Measurements from ENCODE around the gene EPOP.
"Not testable (repeated sequence)": the region's sequence is repeated elsewhere in the genome, so short reads cannot be mapped to it uniquely, and the experiment has no call there.

Gene EPOP

DNA sequence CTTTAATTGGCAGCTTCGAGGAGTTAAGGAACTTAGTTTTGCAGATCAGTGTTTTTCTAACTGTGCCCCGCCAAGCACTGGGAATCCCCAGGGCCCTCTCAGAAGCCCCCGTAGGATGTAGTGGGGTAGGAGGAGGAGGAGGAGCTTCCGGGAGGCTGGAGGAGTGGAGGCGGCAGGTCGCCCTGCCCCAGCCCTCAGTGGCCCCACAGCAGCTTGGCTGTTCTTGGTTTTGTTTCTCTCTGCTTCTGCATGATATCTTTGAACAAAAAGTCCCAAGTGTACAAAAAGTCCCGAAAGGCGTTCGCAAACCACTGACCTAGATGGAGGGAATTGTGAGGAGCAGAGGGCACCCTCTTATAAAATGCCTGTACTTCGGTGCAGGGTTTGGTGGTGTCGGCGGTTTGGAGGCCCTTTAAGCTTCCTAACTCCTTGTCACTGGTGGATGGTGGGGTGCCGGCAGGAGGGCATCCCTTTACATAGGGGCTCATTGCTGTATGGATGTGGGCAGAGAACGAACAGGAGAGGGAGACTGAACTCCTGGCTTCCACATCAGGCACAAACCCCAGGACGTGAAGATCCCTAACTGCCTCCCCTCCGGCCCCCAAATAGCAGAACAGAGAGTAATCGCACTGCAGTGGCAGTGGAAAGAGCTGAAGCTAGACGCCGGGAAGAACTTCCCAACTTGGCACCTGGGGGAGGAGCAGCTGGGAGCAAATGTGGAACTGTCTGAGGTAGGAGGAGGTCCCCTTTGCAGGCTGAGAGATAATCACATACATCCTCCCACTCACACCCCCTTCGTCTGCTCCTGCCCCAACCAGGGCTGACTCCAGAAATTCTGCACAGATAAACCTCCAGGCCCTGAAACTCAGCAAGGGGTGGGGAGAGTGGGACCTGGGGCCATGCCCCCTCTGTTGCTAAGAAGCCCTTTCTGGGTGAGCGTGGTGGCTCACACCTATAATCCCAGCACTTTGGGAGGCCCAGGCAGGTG is 20.1 kb downstream of the EPOP start:
- FAIRE-seq: no peak

DNA sequence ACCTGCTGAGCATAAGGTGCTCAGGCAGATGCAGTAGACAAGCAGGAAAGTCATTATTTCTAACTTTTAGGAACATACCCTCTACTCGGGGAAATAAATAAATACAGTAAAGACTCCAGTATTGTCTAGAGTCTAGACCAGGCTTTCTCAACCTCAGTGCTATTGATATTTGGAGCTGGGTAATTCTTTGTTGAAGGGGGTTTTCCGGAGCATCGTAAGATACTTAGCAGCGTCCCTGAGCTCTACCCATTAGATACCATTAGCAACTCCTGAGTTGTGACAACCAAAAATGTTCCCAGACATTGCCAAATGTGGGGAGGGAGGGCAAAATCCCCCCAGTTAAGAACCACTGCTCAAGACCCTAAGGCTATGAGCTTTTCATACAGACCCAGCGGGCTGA is 21.1 kb downstream of the EPOP start:
- DNase-seq (ENCODE audit: insufficient read length, low spot score): no peak
- no peak for FAIRE-seq

More for the DNA sequence above, 20.1 kb downstream of the EPOP start:
- DNase-seq (ENCODE audit: insufficient read length, low spot score): no peak

DNA sequence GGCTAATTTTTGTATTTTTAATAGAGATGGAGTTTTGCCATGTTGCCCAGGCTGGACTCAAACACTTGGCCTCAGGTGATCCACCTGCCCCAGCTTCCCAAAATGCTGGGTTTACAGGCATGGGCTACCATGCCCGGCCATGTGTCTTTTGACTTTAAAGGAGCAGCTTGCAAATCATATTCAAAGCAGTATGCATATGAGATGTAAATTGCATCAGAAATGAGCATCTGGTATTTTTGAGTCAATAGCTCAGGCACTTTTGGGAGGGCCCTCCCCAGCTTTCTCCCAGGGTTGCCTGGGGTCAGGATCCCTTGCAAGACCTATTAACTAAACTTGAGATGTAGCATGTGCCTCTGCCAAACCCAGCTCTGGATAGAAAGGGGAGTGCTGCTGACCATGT is 21.5 kb downstream of the EPOP start:
- no peak for FAIRE-seq

DNA sequence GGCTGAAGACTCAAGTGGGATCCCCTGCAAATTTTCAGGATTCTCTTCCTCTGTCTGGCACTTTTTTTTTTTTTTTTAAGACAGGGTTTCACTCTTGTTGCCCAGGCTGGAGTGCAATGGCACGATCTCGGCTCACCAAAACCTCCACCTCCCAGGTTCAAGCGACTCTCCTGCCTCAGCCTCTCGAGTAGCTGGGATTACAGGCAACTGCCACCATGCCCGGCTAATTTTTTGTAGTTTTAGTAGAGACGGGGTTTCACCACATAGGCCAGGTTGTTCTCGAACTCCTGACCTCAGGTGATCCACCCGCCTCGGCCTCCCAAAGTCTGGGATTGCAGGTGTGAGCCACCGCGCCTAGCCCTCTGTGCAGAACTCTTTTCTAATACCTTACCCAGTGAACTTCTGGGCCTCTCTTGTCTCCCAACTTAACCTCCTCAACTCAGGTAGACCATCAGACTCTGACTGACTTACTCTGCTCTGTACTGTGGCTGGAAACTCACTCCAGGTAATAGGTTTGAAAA is 24.0 kb downstream of the EPOP start:
- not testable (repeated sequence) for FAIRE-seq; DNase-seq (ENCODE audit: insufficient read length, low spot score)

More for the DNA sequence above, 21.5 kb downstream of the EPOP start:
- DNase-seq (ENCODE audit: insufficient read length, low spot score): no peak

DNA sequence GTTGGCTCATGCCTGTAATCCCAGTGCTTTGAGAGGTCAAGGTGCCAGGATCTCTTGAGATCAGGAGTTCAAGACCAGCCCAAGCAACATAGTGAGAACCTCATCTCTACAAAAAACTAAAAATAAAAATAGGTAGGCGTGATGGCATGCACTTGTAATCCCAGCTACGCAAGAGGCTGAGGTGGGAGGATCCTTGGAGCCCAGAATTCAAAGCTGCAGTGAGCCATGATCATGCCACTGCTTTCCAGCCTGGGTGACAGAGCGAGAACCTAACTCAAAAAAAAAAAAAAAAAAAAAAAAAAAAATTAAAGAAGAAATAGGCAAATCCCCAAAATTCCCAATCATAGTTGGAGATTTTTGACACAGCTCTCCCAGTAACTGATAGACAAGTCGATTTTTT is 36.8 kb downstream of the EPOP start:
- DNase-seq (ENCODE audit: insufficient read length, low spot score) (no peak), FAIRE-seq (no peak)

DNA sequence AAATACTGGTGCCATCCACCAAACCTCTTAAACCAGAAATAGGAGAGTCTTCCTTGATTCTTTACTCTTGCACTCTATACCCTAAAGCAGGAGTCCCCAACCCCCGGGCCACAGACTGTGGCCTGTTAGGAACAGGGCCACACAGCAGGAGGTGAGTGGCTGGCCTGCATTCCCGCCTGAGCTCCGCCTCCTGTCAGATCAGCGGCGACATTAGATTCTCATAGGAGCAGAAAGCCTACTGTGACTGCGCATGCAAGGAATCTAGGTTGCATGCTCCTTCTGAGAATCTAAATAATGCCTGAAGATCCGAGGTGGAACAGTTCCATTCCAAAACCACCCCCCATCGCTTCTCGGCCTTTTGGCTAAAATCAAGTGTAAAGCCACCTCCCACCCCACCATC is 38.7 kb downstream of the EPOP start:
- FAIRE-seq: no peak

DNA sequence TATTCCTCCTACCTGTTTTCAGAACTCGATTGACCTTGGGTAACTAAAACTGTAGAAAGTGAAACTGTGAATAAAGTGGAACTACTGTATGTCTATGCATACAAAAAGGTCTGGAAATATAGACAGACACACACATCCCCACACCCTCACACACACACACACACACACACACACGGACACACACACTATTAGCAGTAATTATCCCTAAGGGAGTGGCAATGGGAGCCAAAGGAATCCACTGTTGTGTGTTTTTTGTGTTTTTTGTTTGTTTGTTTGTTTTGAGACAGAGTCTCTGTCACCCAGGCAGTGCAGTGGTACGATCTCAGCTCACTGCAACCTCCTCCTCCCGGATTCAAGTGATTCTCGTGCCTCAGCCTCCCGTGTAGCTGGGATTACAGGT is 42.4 kb downstream of the EPOP start:
- no peak for FAIRE-seq

More for the DNA sequence above, 38.7 kb downstream of the EPOP start:
- DNase-seq (ENCODE audit: insufficient read length, low spot score): no peak

DNA sequence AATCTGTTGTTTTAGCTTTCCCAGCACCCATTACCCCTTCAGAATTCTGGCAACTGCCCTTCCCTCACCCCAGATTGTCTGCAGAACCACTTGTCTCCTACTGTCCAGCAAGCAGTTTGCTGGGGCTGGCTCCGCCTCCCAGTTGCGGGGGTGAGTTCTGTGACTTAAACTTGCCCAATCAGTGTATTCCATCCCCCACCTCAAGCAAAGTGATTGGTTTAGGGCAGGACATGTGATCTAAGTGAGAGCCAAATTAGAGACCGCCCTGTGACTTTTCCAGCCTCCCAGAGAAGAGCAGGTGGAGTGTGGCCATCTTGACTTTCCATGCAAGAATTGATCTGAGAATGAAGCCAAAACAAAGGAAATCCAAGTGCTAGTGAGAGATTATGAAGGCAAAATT is 46.3 kb downstream of the EPOP start:
- DNase-seq (ENCODE audit: insufficient read length, low spot score): no peak
- FAIRE-seq: no peak

More for the DNA sequence above, 42.4 kb downstream of the EPOP start:
- no peak for DNase-seq (ENCODE audit: insufficient read length, low spot score)

DNA sequence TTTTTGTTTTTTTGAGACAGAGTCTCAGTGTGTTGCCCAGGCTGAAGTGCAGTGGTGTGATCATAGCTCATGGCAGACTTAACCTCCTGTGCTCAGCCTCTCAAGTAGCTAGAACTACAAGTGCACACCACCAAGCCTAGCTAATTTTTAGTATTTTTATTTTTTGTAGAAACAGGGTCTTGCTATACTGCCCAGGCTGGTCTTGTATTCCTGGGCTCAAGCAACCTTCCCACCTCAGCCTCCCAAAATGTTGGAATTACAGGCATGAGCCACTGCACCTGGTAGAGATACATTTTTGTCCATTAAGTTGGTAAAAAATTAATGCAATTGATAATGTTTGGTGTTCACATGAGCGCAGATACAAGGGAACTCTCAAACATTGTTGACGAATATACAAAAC is 46.8 kb downstream of the EPOP start:
- no peak for DNase-seq (ENCODE audit: insufficient read length, low spot score)
- no peak for FAIRE-seq

DNA sequence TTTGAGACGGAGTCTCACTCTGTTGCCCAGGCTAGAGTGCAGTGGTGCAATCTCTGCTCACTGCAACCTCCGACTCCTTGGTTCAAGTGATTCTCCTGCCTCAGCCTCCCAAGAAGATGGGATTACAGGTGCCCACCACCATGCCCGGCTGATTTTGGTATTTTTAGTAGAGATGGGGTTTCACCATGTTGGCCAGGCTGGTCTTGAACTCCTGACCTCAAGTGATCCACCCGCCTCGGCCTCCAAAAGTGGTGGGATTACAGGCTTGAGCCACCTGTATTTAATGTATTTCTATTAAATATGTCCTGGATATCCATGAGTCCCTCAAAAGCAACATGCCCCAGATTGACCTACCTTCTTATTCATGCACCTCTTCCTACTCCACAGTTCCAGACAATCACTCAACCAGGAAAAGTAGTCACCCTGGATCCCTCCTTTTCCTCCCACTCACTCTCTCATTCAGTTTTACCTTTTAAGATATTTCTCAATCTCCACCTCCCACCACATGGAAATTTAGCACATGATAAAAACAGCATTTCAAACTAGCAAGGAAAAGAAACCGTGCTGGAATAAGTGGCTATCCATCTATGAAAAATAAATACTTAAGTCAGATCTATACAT is 48.0 kb downstream of the EPOP start:
- FAIRE-seq; DNase-seq (ENCODE audit: insufficient read length, low spot score): not testable (repeated sequence)

DNA sequence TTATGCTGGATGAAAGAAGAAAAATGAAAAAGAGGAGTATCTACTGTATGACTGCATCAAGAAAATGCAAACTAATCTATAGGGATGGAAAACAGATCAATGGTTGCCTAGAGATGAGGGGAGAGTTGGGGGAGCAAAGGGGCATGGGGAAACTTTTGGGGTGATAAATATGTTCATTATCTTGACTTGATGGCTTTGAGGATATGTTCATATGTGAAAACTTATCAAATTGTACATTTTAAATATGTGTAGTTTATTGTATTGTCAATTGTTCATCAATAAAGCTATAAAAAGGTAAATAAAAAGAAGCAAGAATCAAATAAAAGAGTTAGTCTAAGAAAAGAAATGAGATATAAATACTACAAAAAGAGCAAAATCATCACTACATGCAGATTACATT is 49.3 kb downstream of the EPOP start:
- DNase-seq (ENCODE audit: insufficient read length, low spot score) (no peak), FAIRE-seq (no peak)

DNA sequence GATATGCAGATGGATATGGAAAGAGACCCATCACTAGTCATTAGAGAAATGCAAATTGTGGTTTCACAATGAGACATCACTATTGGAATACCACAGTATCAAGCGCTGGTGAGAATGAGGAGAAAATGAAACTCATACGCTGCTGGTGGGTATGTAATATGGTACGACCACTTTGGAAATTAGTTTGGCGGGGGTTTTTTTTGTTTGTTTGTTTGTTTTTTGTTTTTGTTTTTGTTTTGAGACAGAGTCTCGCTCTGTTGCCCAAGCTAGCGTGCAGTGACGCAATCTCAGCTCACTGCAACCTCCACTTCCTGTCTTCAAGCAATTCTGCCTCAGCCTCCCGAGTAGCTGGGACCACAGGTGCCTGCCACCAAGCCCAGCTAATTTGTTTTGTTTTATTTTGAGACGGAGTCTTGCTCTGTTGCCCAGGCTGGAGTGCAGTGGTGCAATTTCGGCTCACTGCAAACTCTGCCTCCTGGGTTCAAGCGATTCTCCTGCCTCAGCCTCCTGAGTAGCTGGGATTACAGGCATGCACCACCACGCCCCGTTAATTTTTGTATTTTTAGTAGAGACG is 49.9 kb downstream of the EPOP start:
- DNase-seq (ENCODE audit: insufficient read length, low spot score); FAIRE-seq: not testable (repeated sequence)

Measured in GM19239 (cell line).